GM21515 (cell line): ENCODE data around the gene TMEM120B.
"Not testable (repeated sequence)": the region's sequence is repeated elsewhere in the genome, so short reads cannot be mapped to it uniquely, and the experiment has no call there.

Experiments used
- ATAC-seq: cut with Tn5 transposase; IDR thresholded peaks from one replicate; pipeline ENCODE4 v1.9.1; 2021; ENCODE audit not compliant: unreplicated experiment

The TMEM120B gene

DNA sequence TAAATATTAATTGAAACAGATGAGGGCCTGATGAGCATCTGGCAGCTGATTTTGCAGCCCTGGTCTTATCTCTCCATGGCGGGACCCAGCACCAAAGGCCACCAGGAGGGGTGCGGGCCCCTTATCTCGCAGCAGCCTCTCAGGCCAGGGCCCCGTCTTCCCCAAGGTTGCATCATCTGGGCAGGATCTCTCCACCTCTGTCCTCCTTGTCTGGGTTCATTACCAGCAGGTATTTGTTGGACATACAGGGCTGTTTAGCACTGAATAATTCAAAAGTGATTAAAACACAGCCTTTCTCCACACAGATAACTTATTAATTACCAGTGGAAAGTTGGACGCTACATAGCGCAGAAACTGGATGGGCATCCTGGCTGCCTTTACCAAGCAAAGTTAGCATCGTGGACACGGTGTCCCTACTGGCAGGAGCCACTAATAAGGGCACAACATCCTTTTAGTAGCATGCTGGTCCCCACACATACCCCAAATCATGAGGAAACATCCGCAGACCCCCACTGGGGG is 25.8 kb downstream of the TMEM120B start:
- no peak for ATAC-seq

DNA sequence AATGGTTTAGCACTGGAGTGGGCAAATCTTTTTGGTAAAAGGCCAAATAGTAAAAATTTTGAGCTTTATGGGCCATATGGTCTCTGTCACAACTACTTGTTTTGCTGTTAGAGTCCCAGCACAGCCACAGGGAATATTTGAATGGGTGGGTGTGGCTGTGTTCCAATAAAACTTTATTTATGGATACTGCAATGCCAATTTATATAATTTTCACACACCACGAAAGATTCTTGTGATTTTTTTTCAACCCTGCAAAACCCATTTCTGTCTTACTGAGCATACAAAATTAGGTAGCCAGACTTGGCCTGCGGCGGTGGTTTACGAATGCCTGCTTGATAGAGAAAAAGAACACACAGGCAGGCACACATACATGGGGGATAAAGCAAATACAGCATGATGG is 28.3 kb downstream of the TMEM120B start:
- no peak for ATAC-seq

DNA sequence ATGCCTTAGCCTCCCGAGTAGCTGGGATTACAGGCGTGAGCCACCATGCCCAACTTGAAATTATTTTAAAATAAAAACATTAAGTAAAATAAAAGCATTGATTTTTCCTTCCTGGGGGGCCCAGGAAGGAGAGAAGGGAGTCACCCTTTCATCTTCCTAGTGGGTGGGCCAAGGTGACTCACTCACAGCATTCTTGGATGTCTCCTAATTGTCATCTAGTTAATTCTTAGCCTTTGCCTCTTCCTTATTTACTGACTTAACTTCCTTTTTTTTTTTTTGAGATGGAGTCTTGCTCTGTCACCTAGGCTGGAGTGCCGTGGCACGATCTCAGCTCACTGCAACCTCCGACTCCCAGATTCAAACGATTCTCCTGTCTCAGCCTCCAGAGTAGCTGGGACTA is 29.2 kb downstream of the TMEM120B start:
- no peak for ATAC-seq

DNA sequence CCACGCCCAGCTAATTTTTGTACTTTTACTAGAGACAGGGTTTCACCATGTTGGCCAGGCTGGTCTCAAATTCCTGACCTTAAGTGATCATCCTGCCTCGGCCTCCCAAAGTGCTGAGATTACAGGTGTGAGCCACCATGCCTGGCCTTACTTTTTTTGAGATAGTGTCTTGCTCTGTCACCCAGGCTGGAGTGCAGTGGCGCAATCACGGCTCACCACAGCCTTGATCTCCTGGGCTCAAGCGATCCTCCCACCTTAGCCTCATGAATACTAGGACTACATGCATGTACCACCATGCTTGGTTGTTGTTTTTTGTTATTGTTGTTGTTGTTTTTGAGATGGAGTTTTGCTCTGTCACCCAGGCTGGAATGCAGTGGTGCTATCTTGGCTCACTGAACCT is 33.0 kb downstream of the TMEM120B start:
- ATAC-seq = not testable (repeated sequence)

DNA sequence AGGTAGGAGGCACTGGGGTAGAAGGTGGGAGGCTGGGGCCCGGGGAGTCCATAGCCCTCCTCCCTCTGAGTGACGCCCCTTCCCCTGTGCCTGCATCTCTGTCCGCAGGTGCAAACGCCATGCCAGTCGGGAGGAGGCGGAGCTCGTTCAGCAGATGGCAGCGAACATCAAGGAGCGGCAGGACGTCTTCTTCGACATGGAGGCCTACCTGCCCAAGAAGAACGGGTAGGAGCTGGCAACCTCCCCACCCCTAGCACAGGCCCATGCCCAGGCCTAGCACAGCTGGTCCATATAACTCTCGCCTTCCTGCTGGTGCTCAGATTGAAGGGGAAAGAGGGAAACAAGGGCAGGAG is 35.6 kb downstream of the TMEM120B start:
- no peak for ATAC-seq

DNA sequence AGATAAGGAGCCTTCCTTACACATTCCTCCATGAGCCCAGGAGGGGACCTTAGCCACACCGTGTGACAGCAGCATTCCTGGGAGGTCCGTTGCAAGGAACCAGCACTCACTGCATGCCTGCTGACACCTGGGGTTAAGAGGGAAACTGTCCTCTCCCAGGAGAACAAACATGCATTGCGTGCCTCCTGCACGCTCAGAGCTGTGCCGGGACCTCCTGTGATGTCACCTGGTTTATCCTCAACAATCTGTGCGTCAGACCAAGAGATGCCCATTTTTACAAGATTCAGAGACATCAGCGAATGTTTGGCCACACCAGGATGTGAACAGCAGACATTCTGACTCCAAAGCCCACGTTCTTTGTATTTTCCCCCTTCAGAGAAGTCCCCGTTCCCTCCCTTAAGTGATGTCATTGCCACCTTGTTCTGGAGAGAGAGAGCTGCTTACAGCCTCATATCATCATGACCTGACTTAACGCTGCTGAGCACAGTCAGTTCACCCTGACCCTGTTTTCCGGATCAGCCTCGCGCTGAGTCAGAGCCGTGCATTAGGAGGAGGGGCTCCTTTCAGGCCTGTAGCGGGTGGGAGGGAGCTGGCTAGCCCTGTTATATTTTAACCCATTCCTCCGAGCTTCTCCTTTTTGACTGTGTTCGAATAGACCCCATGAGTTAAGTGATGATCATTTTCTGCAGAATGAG is 36.2 kb downstream of the TMEM120B start:
- no peak for ATAC-seq

DNA sequence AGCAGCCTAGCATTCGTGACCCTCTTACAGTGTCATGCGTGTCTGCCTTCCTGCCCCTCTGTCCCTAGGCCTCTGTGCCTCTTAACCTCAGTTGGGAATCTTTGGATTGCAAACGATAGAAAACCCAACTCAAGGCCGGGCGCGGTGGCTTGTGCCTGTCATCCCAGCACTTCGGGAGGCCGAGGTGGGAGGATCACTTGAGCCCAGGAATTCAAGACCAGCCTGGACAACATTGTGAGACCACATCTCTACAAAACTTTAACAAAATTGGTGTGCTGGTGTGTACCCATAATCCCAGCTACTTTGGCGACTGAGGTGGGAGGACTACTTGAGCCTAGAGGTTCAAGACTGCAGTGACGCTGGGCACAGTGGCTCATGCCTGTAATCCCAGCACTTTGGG is 36.7 kb downstream of the TMEM120B start:
- no peak for ATAC-seq

DNA sequence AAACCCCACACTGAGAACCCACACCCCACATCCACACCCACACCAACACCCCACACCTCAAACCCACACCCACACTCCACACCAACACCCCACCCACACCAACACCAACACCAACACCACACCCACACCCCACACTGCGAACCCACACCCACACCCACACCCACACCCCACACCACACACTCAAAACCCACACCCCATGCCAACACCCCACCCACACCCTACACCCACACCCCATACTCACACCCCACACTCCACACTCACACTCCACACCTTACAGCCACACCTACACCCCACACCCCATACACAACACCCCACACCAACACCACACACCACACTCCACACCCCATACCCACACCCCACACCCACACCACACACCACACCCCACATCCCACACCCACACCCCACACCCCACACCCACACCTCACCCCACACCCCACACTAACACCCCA is 38.0 kb downstream of the TMEM120B start:
- no peak for ATAC-seq

DNA sequence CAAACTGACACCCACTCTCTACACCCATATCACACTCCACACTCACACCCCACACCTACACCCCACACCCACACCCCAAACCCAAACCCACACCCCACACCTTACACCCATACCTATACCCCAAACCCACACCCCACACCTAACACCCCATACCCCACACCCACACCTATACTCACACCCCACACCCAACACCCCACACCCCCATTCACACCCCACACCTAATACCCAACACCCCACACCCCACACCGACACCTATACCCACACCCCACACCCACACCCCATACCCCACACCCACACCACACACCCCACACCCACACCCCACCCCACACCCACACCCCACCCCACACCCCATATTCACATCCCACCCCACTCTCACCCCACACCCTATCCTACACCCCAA is 38.5 kb downstream of the TMEM120B start:
- no peak for ATAC-seq

DNA sequence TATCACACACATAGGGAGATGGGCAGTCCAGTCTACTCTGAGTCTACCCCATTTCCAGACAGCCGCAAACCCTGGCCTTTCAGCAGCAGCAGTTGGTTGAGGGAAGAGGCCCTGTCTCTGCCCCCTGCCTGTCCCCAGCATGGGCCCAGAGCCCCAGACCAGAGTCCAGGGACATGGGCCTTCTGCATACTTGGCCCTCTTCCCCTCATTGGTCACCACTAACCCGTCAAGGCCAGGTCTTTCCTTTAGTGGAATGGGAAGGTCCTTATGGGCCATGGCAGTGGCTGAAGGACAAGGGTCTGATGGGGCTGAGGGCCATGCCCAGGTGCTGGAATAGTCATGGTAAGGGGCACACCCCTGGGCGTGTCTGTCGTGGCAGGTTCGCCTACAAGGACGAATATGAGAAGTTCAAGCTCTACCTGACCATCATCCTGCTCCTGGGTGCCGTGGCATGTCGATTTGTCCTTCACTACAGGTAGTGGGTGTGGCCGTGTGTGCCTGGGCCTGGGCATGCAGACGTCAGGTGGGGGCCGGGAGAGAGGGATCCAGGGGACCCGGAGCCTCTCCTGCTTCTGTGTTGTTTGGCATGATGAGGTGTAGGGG is 39.3 kb downstream of the TMEM120B start:
- ATAC-seq = no peak

DNA sequence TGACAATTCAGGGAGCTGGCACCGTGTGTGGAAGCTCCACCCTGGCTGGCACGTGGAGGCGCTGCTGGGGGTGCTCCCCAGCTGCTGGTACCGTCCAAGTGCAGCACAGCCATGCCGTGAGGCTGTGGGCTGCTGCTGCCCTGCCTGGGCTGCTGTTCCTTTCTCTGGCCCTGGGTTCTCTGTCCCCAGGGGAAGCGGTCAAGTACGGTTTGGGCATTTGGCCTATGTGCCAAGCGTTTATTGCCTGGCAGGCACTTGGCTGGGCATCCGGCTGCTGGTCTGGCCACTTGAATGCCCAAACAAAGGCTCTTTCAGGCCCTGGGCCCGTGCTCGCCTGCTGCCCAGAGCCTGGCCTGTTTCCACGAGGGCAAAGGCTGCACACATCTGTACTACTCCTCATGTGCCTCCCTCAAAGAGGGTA is 41.3 kb downstream of the TMEM120B start:
- no peak for ATAC-seq

DNA sequence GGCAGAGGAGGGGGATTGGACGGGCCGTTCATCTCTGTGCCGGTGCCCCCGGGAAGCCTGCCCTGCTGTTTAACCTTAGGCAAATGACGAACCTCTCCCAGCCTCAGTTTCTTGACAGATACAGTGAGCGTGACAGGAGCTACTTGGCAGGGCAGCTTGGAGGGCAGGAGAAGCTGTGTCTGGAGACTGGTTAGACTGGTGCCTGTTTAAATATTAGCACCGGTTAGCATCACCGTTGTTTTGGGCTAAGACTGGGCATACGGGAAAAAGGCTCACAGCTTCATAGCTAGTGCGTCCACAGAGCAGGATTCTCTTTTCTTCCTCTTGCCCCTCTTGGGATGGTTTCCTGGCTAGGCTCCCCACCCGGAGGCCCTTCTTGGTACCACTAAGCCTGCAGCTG is 42.3 kb downstream of the TMEM120B start:
- ATAC-seq = no peak

DNA sequence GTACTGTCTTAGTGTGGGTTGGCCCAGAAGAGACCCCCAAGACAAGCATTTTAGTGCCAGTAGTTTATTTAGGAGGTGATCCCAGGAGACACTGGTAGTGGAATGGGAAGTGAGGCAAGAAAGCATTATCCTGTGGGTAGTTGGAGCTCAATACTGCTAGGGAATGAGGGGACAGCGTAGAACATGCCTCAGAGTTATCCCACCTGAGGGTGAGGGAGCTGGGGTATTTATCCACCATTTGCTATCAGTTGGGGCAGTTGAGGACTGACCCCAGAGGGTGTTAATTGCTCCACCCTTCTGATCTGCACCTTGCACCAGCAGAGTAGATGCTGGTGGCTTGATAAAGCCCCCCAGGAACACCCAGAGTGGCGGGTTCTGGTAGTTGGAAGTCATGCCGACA is 43.0 kb downstream of the TMEM120B start:
- ATAC-seq = no peak

DNA sequence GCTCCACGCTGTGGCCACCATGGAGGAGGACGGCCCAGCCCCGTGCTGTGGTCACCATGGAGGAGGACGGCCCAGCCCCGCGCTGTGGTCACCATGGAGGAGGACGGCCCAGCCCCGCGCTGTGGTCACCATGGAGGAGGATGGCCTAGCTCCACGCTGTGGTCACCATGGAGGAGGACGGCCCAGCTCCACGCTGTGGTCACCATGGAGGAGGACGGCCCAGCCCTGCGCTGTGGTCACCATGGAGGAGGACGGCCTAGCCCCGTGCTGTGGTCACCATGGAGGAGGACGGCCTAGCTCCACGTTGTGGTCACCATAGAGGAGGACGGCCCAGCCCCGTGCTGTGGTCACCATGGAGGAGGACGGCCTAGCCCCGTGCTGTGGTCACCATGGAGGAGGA is 46.0 kb downstream of the TMEM120B start:
- ATAC-seq = not testable (repeated sequence)

DNA sequence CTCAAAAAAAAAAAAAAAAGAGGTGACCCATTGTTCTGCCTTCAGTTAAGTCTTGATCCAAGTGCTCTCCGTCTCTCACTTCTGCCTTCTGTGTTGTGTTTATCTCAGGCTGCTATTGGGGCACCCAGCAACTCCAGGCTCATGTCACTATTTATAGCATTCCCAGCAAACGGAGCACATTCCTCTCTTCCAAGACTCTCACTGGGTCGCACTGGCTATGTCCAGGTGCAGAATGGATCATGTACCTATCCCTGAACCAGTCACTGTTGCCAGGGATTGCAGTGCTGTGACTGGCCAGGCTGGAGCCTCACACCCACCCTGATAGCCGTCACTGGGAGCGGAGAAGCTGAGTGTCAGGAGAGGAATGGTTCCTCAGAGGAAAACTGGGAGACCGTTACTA is 49.7 kb downstream of the TMEM120B start:
- ATAC-seq = no peak

DNA sequence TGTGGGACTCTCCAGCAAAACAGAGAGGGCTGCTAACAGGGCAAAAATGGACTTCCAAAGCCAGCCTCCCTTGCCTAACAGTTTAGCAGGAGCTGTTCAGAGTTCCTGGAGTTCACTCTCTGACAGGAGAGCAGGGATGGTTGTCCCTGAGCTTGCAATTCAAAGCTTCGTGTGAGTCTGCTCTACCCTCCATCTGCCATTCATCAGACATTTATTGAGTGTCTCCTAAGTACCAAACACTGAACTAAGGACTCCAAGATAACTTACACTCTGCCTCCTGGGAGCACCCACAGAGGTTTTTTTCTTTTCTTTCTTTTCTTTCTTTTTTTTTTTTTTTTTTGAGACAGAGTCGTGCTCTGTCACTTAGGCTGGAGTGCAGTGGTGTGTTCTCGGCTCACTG is 52.3 kb downstream of the TMEM120B start:
- ATAC-seq = no peak

DNA sequence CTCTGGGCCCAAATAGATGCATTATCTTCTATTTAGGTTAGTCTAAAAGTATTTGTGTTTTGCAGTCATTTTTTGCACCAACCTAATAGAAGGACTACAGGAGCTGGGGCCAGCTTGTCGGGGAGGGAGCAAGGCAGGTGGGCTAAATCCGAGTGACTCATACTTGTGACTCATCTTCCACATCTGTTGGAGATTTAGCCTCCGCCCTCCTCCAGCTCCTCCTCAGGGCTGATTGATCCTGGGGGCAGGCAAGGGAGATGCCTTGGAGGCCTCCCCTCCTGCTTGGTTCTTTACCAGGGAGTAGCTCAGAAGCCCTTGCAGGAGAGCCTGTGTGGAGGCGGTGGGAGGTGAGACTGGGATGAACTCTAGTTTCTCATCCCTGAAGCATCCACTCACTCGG is 53.0 kb downstream of the TMEM120B start:
- ATAC-seq = no peak

DNA sequence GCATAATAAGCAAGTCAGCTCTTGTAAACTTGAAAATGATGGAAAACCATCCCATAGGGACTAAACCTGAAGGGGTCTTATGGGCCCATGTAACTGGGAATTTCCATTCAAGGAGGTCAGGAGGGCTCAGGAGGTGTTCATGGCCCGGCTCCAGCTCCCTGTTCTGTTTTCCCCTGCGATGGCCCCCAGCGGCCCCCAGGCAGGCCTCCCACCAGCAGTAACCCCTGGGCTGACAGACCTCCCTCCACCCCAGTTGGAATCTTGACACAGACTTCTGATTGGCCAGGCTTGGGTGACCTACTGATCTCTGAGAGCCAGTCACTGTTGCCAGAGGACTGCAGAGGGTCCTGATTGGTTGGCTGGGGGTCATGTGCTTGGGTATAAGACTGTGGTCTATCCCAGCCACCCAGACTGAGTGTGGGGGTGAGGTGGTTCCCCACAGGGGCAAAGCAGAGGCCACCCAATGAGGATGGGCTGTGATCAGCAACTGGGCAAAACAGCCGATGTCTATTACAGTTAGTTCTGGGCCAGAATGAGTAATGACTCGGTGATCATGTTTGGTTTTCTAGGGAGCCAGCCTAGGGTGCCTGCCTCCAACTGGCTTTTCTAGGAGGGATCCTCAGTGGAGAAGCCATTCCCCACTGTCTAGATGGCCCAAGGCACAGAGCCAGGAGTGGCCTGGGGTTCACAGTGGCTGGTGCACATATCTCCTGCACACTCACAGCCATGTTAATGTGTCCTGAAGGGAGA is 53.9 kb downstream of the TMEM120B start:
- no peak for ATAC-seq

DNA sequence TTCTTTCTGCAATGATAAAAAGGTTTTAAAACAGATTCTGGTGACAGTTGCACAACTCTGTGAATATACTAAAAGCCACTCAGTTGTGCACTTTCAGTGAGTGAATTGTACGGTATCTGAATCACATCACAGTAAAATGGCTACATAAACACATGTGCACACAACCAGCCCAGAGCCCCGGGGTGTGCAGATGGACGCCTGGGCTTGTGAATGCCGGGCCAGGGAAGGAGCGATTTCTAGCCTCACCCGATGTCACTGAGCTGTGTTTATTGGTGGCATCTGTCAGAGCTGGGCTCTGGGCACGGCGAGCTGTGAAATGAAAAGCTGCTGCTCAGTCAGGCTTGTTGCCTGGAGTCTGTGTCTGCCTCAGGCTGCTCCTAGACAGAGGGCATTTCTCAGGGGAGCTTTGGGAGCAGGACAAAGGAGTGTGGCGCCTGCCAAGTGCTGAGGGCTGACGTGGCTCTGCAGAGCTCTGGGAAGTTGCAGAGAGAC is 55.0 kb downstream of the TMEM120B start:
- no peak for ATAC-seq

DNA sequence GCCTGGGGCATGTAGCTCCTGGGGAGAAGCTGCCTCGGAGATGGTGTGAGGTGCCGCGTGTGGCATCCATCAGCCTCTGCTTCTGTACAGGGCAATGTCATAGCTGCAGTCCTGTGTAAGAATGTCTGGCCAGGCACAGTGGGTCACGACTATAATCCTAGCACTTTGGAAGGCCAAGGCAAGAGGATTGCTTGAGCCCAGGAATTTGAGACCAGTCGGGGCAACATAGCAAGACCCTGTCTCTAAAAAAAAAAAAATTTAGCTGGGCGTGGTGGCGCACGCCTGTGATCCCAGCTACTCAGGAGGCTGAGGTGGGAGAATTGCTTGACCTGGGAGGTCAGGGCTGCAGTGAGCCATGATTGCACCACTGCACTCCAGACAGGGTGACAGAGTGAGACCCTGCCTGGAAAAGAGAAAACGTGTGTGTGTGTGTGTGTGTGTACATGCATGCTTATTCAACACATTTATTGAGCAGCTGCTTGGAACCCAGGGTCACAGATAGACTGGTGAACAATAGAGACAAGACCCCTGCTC is 56.8 kb downstream of the TMEM120B start:
- no peak for ATAC-seq

DNA sequence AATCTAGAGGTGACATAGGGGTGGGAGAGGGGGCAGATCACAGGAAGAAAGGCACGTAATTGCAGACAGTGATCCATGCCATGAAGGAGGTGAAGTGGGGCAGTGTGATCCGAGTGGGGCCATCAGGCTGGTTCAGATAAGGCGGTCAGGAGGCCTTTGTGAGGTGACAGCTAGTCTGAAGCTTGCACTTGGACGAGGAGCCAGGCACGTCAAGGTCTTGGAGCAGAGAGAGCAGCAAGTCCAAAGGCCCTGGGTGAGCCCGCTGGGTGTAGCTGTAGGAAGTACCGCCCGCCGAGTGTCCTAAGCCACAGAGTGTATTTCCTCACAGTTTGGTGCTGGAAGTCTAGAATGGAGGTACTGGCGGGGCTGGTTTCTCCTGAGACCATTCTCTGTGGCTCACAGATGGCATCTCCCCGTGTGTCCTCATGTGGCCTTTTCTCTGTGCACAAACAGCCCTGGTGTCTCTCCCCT is 57.3 kb downstream of the TMEM120B start:
- ATAC-seq = no peak

DNA sequence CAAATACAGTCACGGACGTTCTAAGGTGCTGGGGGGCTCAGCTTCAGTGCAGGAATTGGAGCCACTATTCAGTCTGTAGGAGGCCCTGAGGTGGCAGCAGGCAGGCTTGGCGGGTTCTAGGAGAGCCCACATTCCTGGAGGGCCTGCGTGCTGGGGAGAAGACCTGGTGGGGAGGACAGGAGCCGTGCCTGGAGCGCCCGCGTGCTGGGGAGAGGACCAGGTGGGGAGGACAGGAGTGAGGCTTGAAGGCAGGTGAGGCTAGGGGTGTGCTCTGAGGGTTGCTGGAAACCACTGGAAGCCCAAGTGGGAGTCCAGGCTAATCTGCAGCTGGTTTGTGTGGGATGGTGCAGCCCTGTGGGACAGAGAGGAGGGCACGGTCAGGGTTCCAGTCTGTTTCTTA is 57.8 kb downstream of the TMEM120B start:
- ATAC-seq = no peak
